Mesenchymal stem cell (in vitro differentiated cells and primary cell): ENCODE data around the gene CTAGE8.
"Not testable (repeated sequence)": the region's sequence is repeated elsewhere in the genome, so short reads cannot be mapped to it uniquely, and the experiment has no call there.

ENCODE experiments used
- DNase-seq: peaks from one replicate; pipeline ENCODE4 v3.0.0-alpha.2; 2013
- H2AFZ ChIP-seq: one replicate; pipeline ENCODE4 v1.6.1; 2013; ENCODE audit warnings: low read depth, mild to moderate bottlenecking, control low read depth, inconsistent platforms, low read length, moderate library complexity
- H2AK5ac ChIP-seq: 2 replicates; pipeline ENCODE4 v1.6.1; 2013; ENCODE audit warnings: low read length, moderate library complexity, mild to moderate bottlenecking, inconsistent platforms; ENCODE audit not compliant: severe bottlenecking
- H2BK120ac ChIP-seq: one replicate; pipeline ENCODE4 v1.6.1; 2013; ENCODE audit warnings: low read depth, mild to moderate bottlenecking, inconsistent platforms, low read length, moderate library complexity
- H2BK12ac ChIP-seq, 2 experiments: one replicate each; pipeline ENCODE4 v1.6.1; 2013; ENCODE audit warnings: inconsistent platforms in 2 of 2, low read length in 2 of 2, mild to moderate bottlenecking in 2 of 2, moderate library complexity in 2 of 2, control low read depth in 1 of 2
- H2BK15ac ChIP-seq: one replicate; pipeline ENCODE4 v1.6.1; 2013; ENCODE audit warnings: mild to moderate bottlenecking, low read depth, inconsistent platforms; ENCODE audit not compliant: poor library complexity, severe bottlenecking
- H2BK5ac ChIP-seq: 2 replicates; pipeline ENCODE4 v1.6.1; 2013; ENCODE audit warnings: low read depth, mild to moderate bottlenecking, low read length, control low read depth, inconsistent platforms; ENCODE audit not compliant: poor library complexity, severe bottlenecking
- H3K14ac ChIP-seq, 2 experiments: one replicate each; pipeline ENCODE4 v1.6.1; 2013; ENCODE audit warnings: inconsistent platforms in 2 of 2, low read length in 2 of 2, control low read depth in 1 of 2, mild to moderate bottlenecking in 1 of 2, moderate library complexity in 1 of 2
- H3K18ac ChIP-seq, 2 experiments: one replicate each; pipeline ENCODE4 v1.6.1; 2013; ENCODE audit warnings: inconsistent platforms in 2 of 2, low read length in 2 of 2, control low read depth in 1 of 2, low read depth in 1 of 2, mild to moderate bottlenecking in 1 of 2
- H3K23ac ChIP-seq, 2 experiments: one replicate each; pipeline ENCODE4 v1.6.1; 2013; ENCODE audit warnings: inconsistent platforms in 2 of 2, low read length in 2 of 2, mild to moderate bottlenecking in 2 of 2, moderate library complexity in 2 of 2, control low read depth in 1 of 2
- H3K27ac ChIP-seq: 2 replicates; pipeline ENCODE4 v1.5.1; 2013; ENCODE audit warnings: mild to moderate bottlenecking, moderate library complexity, low read length, control low read depth, inconsistent platforms; ENCODE audit not compliant: poor library complexity, severe bottlenecking
- H3K27me3 ChIP-seq, 2 experiments: 2 replicates each; pipeline versions ENCODE4 v1.6.1 to v1.7.0; 2013; ENCODE audit warnings: low read length in 2 of 2, mild to moderate bottlenecking in 2 of 2, moderate library complexity in 2 of 2, control low read depth in 1 of 2, inconsistent platforms in 1 of 2; ENCODE audit not compliant: control insufficient read depth in 1 of 2, insufficient read depth in 1 of 2
- H3K36me3 ChIP-seq, 2 experiments: 2 replicates each; pipeline versions ENCODE4 v1.6.1 to v1.7.0; 2013; ENCODE audit warnings: low read length in 2 of 2, control low read depth in 1 of 2, inconsistent platforms in 1 of 2, low read depth in 1 of 2, mild to moderate bottlenecking in 1 of 2; ENCODE audit not compliant: insufficient read depth in 2 of 2, control insufficient read depth in 1 of 2
- H3K4ac ChIP-seq, 2 experiments: one replicate each; pipeline ENCODE4 v1.6.1; 2013; ENCODE audit warnings: inconsistent platforms in 2 of 2, low read length in 2 of 2, mild to moderate bottlenecking in 2 of 2, moderate library complexity in 2 of 2, control low read depth in 1 of 2, low read depth in 1 of 2
- H3K4me1 ChIP-seq: 2 replicates; pipeline ENCODE4 v1.6.1; 2013; ENCODE audit warnings: low read depth, low read length, control low read depth; ENCODE audit not compliant: control insufficient read depth, insufficient read depth
- H3K4me2 ChIP-seq: 2 replicates; pipeline ENCODE4 v1.6.1; 2013; ENCODE audit warnings: low read length, mild to moderate bottlenecking, inconsistent platforms; ENCODE audit not compliant: poor library complexity, severe bottlenecking
- H3K4me3 ChIP-seq, 2 experiments: 2 replicates each; pipeline versions ENCODE4 v1.5.1 to v1.7.0; 2013; ENCODE audit warnings: low read length in 2 of 2, mild to moderate bottlenecking in 2 of 2, control low read depth in 1 of 2, low read depth in 1 of 2; ENCODE audit not compliant: insufficient read depth in 1 of 2
- H3K79me1 ChIP-seq: replicated peaks from 2 replicates; pipeline ENCODE4 v1.6.1; 2013; ENCODE audit warnings: mild to moderate bottlenecking, control low read depth, low read length, inconsistent platforms; ENCODE audit not compliant: poor library complexity, severe bottlenecking
- H3K9ac ChIP-seq: 2 replicates; pipeline ENCODE4 v1.7.0; 2013; ENCODE audit warnings: mild to moderate bottlenecking, low read length, moderate library complexity
- H3K9me3 ChIP-seq: 2 replicates; pipeline ENCODE4 v1.7.0; 2013; ENCODE audit warnings: mild to moderate bottlenecking, low read length; ENCODE audit not compliant: control insufficient read depth
- H4K8ac ChIP-seq: one replicate; pipeline ENCODE4 v1.6.1; 2013; ENCODE audit warnings: inconsistent platforms, mild to moderate bottlenecking, low read length, moderate library complexity
- H4K91ac ChIP-seq: one replicate; pipeline ENCODE4 v1.6.1; 2013; ENCODE audit warnings: mild to moderate bottlenecking, low read length, inconsistent platforms
- WGBS: methylation state at CpG from one replicate; pipeline ENCODE4 v1.1.7; 2013; ENCODE audit warnings: mixed read lengths; 5-methylcytosine and 5-hydroxymethylcytosine counted together

The CTAGE8 gene

DNA sequence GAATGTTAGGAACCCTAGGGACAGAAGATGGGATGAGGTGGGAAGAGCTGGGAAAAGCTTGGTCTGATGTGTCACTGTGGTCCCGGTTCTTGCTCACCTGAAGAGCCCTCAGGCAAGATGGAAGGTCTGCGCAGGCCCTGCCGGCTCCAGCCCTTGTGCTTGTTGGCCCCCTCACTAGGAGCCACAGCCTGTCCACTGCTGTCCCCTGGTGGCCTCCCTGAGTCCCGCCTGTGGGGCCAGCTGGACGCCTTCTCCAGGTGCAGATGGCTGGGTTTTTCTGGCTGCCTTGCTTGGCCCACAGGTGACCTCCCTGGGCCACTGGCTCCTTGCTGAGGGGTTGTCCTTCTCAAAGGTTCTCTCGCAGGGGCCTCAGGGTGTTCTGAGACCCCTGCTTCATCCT lies 14.6 kb upstream of the CTAGE8 start:
- H2AFZ ChIP-seq, H2BK120ac ChIP-seq, DNase-seq, H3K9ac ChIP-seq, H3K79me1 ChIP-seq, H3K18ac ChIP-seq, H2BK5ac ChIP-seq, H4K8ac ChIP-seq, H3K14ac ChIP-seq, H3K9me3 ChIP-seq, H2BK12ac ChIP-seq, H4K91ac ChIP-seq, H3K4me1 ChIP-seq, H3K23ac ChIP-seq, H3K4me2 ChIP-seq, H3K4ac ChIP-seq, H3K4me3 ChIP-seq, H3K36me3 ChIP-seq, H2BK15ac ChIP-seq, H3K27me3 ChIP-seq, H3K27ac ChIP-seq, H2AK5ac ChIP-seq: not testable (repeated sequence)
- no CpG with 5 or more reads among the region's 6 CpGs for WGBS

DNA sequence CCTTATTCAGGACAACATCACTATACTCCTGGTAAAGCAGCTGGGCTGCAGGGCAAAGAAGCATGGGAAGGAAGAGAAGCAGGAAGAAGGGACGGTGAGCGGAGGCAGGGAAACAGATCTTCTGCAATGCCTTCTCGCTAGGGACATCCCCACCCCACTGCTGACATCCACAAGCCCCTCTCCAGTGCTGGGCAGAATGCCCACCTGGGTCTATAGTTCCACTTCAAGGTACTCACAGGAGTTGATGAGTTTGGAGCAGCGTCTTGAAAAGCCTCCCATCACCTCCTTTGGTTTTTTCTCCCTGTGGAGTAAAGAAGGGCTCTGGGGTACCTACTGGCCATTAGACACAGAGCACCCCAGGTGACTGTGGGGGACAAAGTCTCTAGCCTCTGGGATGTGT lies 13.4 kb upstream of the CTAGE8 start:
- not testable (repeated sequence) for H4K8ac ChIP-seq, H2BK5ac ChIP-seq, H3K4me3 ChIP-seq, H3K27me3 ChIP-seq, H2BK12ac ChIP-seq, H3K14ac ChIP-seq, H2BK15ac ChIP-seq, H3K27ac ChIP-seq, H3K9me3 ChIP-seq, H3K4me1 ChIP-seq, H3K4ac ChIP-seq, H2BK120ac ChIP-seq, H3K18ac ChIP-seq, H3K79me1 ChIP-seq, H3K36me3 ChIP-seq, H3K9ac ChIP-seq, H2AFZ ChIP-seq, H2AK5ac ChIP-seq, H3K23ac ChIP-seq, DNase-seq, H3K4me2 ChIP-seq, H4K91ac ChIP-seq
- no CpG with 5 or more reads among the region's 4 CpGs for WGBS

DNA sequence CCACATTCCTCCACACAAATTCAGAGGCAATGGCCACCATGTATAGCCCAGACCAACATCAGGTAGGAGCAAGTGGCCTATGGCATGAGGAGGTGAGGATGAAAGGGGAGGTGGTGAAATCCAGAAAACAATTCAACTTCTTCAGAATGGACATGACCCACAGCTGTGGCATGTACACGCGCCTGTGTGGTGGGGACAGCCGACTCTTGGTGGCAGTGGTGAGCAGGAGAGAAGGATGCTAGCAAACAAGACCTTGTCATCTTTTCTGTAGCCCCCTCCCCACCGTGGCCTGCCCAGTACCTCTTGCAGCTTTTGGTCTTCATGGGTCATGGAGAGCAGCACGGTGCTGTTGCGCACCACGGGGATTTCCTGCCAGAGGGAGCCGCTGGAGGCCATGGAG lies 12.9 kb upstream of the CTAGE8 start:
- not testable (repeated sequence) for H3K4me2 ChIP-seq

DNA sequence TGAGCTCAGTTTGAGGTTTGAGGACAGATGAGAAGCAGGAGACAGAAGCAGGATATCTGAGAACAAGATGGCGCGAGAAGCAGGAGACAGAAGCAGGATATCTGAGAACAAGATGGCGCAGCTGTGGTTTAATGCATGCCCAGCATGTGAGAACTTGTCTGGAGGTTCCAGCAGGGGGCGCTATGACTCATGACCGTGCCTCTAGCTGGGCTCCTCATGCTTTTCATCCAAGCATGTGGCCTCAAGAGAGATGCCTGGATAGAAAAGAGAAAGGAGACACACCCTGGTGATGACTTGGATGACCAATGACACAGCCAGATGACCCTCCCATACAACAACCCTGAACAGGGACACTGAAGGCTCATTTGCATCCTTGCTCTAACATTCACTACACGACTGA lies 10.9 kb upstream of the CTAGE8 start:
- H3K27ac ChIP-seq, H3K9me3 ChIP-seq, H3K18ac ChIP-seq, H2BK15ac ChIP-seq, H3K23ac ChIP-seq, H3K4ac ChIP-seq, H3K27me3 ChIP-seq, H3K36me3 ChIP-seq, H2AFZ ChIP-seq, H3K4me3 ChIP-seq, H2BK12ac ChIP-seq, DNase-seq, H3K4me1 ChIP-seq, H2AK5ac ChIP-seq, H2BK120ac ChIP-seq, H3K79me1 ChIP-seq, H3K14ac ChIP-seq, H4K8ac ChIP-seq, H3K4me2 ChIP-seq, H4K91ac ChIP-seq, H2BK5ac ChIP-seq, H3K9ac ChIP-seq: not testable (repeated sequence)
- WGBS = no CpG with 5 or more reads among the region's 6 CpGs

More for the DNA sequence above, 12.9 kb upstream of the CTAGE8 start:
- H3K4ac ChIP-seq, H3K27ac ChIP-seq, H4K8ac ChIP-seq, H3K23ac ChIP-seq, H2AK5ac ChIP-seq, H3K4me3 ChIP-seq, H3K79me1 ChIP-seq, H3K18ac ChIP-seq, H2BK120ac ChIP-seq, H2BK5ac ChIP-seq, H3K27me3 ChIP-seq, H2AFZ ChIP-seq, H3K14ac ChIP-seq, DNase-seq, H2BK15ac ChIP-seq, H2BK12ac ChIP-seq, H3K4me1 ChIP-seq, H3K9me3 ChIP-seq, H3K9ac ChIP-seq, H3K36me3 ChIP-seq, H4K91ac ChIP-seq: not testable (repeated sequence)
- no CpG with 5 or more reads among the region's 8 CpGs for WGBS
